Stimulated activated CD4-positive, alpha-beta T cell treated with anti-CD3 and anti-CD28 coated beads, Interleukin-2, amount 100 ng/mL, for 4 hours (primary cell): ENCODE measurements around the gene ZNF892.

Experiments used
- DNase-seq: peaks from one replicate; pipeline ENCODE4 v3.0.0-alpha.2; 2020; ENCODE audit warnings: low read depth

ZNF892 gene

GRCh38 chr2:95207111-95207961, at the start of gene ZNF892:
TSS of gene ZNF892 (plus strand) at chr2:95207521. CDS start at chr2:95207816, 295 bp downstream.
- DNase-seq = peak; percentile 66

GRCh38 chr2:95158441-95158840, 48.9 kb upstream of the ZNF892 start:
- no peak for DNase-seq

- no peak for DNase-seq
These were observed 48.3 kb upstream of the ZNF892 start for GRCh38 chr2:95158891-95159619.

- peak; percentile 64 for DNase-seq
These were observed 47.5 kb upstream of the ZNF892 start, which contains the start of gene ZNF514 for GRCh38 chr2:95159690-95160449. TSS of gene ZNF514 (minus strand) at chr2:95159848. CDS start at chr2:95153253, 6,595 bp downstream.

- DNase-seq = no peak
These were observed 42.3 kb upstream of the ZNF892 start for GRCh38 chr2:95165030-95165370.

GRCh38 chr2:95165371-95166064, 41.8 kb upstream of the ZNF892 start, which contains the start of gene ZNF2:
TSS of gene ZNF2 (plus strand) at chr2:95165809. CDS start at chr2:95176227, 10,418 bp downstream.
- DNase-seq = peak; percentile 95

- no peak for DNase-seq
These were observed 41.1 kb upstream of the ZNF892 start for GRCh38 chr2:95166065-95166763.

GRCh38 chr2:95171902-95172301, 35.4 kb upstream of the ZNF892 start:
- DNase-seq = no peak

GRCh38 chr2:95174031-95174542, 33.2 kb upstream of the ZNF892 start:
- no peak for DNase-seq

- no peak for DNase-seq
These were observed 27.9 kb upstream of the ZNF892 start for GRCh38 chr2:95179451-95179850.

GRCh38 chr2:95181774-95182173, 25.5 kb upstream of the ZNF892 start:
- no peak for DNase-seq

GRCh38 chr2:95185197-95185596, 22.1 kb upstream of the ZNF892 start:
- DNase-seq = no peak

GRCh38 chr2:95185973-95186372, 21.3 kb upstream of the ZNF892 start:
- DNase-seq = no peak

- peak; percentile 23 for DNase-seq
These were observed 14.4 kb upstream of the ZNF892 start for GRCh38 chr2:95192956-95193355.

- DNase-seq = no peak
These were observed 3.4 kb upstream of the ZNF892 start for GRCh38 chr2:95203911-95204310.

- no peak for DNase-seq
These were observed 2.9 kb upstream of the ZNF892 start for GRCh38 chr2:95204396-95204795.

- DNase-seq = no peak
These were observed 1.2 kb upstream of the ZNF892 start for GRCh38 chr2:95206096-95206495.

- DNase-seq = no peak
These were observed 785 bp downstream of the ZNF892 start for GRCh38 chr2:95208106-95208505.

GRCh38 chr2:95215018-95215612, 7.8 kb downstream of the ZNF892 start:
- no peak for DNase-seq

GRCh38 chr2:95220449-95220848, 13.1 kb downstream of the ZNF892 start:
- no peak for DNase-seq
